ENCODE results near the gene LIMA1.
"Not testable (repeated sequence)": the region's sequence is repeated elsewhere in the genome, so short reads cannot be mapped to it uniquely, and the experiment has no call there.

LIMA1 gene

DNA sequence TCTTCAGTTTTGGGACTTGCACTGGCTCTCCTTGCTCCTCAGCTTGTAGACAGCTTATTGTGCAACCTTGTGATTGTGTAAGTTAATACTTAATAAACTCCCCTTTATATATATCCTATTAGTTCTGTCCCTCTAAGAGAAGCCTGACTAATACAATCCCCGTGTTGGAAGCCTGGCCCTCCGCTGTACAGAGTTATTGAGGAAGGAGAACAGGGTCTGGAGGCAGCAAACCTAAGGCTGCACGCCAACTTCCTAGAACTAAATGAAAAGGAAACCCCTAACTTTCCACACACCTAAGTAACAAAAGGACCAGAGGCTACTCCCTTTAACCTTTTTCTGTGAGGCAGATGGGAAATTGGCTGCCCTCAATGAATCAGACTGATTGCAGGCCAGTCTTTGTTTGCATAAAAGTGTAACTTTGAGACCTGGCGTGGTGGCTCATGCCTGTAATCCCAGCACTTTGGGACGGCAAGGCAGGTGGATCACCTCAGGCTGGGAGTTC lies 42.6 kb upstream of the LIMA1 start:
- Histone ChIP-seq H3K9ac (ENCODE audit: low read length) (no peak overlapping the region), H3F3A (ENCODE audit: insufficient read depth) (no peaks in the 10 kb centered on the region), H3K79me2 (ENCODE audit: insufficient read depth, low read length) (no peaks in the 10 kb centered on the region), H3K4me3 (ENCODE audit: insufficient read depth, low read length, poor library complexity, severe bottlenecking) (no peak overlapping the region), H3K27ac (ENCODE audit: low read depth, low read length) (no peak overlapping the region), H3K9me2 (replicated peaks; ENCODE audit: insufficient read depth, low read length) (no peaks in the 10 kb centered on the region), H4K20me1 (ENCODE audit: low read depth, low read length) (no peaks in the 10 kb centered on the region), H3K36me3 (ENCODE audit: low read length) (no peaks in the 10 kb centered on the region), H3K27me3 (ENCODE audit: low read length) (no peaks in the 10 kb centered on the region), H2AFZ (ENCODE audit: low read depth, low read length, severe bottlenecking) (no peak overlapping the region), H3K9me3 (ENCODE audit: insufficient read depth, low read length) (no peaks in the 10 kb centered on the region), H3K4me2 (ENCODE audit: low read depth, low read length, poor library complexity, severe bottlenecking) (no peak overlapping the region)
- TF ChIP-seq, protein P1, sequence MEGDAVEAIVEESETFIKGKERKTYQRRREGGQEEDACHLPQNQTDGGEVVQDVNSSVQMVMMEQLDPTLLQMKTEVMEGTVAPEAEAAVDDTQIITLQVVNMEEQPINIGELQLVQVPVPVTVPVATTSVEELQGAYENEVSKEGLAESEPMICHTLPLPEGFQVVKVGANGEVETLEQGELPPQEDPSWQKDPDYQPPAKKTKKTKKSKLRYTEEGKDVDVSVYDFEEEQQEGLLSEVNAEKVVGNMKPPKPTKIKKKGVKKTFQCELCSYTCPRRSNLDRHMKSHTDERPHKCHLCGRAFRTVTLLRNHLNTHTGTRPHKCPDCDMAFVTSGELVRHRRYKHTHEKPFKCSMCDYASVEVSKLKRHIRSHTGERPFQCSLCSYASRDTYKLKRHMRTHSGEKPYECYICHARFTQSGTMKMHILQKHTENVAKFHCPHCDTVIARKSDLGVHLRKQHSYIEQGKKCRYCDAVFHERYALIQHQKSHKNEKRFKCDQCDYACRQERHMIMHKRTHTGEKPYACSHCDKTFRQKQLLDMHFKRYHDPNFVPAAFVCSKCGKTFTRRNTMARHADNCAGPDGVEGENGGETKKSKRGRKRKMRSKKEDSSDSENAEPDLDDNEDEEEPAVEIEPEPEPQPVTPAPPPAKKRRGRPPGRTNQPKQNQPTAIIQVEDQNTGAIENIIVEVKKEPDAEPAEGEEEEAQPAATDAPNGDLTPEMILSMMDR (IDR thresholded peaks at IDR 0.05; ENCODE audit: insufficient read depth, low read length, poor library complexity, severe bottlenecking) = no peak
- TF ChIP-seq EZH2phosphoT487 (conservative IDR thresholded peaks at IDR 0.05; ENCODE audit: low read length) = no peak

DNA sequence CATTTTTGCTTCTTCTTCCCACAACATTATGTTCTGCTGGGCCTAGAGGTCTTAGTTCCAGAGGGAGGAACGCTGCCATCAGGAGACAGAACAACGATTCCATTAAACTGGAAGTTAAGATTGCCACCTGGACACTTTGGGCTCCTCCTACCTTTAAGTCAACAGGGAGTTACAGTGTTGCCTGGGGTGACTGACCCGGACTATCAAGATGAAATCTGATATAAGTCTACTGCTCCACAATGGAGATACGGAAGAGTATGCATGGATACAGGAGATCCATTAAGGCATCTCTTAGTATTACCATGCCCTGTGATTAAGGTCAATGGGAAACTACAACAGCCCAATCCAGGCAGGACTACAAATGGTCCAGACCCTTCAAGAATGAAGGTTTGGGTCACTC lies 41.5 kb upstream of the LIMA1 start:
- not testable (repeated sequence) for H3F3A ChIP-seq (ENCODE audit: insufficient read depth); H3K4me3 ChIP-seq (ENCODE audit: insufficient read depth, low read length, poor library complexity, severe bottlenecking); H3K9me3 ChIP-seq (ENCODE audit: insufficient read depth, low read length); H3K27ac ChIP-seq (ENCODE audit: low read depth, low read length); H3K9me2 ChIP-seq (replicated peaks; ENCODE audit: insufficient read depth, low read length); H3K36me3 ChIP-seq (ENCODE audit: low read length); H4K20me1 ChIP-seq (ENCODE audit: low read depth, low read length); H3K79me2 ChIP-seq (ENCODE audit: insufficient read depth, low read length); H3K4me2 ChIP-seq (ENCODE audit: low read depth, low read length, poor library complexity, severe bottlenecking); H3K9ac ChIP-seq (ENCODE audit: low read length); H3K27me3 ChIP-seq (ENCODE audit: low read length); H2AFZ ChIP-seq (ENCODE audit: low read depth, low read length, severe bottlenecking)

DNA sequence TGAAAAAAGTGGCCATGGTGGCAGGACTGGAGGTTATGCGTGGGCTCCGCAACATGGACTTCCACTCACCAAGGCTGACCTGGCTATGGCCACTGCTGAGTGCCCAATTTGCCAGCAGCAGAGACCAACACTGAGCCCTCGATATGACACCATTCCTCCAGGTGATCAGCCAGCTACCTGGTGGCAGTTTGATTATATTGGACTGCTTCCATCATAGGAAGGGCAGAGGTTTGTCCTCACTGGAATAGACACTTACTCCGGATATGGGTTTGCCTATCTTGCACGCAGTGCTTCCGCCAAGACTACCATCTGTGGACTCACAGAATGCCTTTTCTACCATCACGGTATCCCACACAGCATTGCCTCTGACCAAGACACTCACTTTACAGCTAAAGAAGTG lies 40.8 kb upstream of the LIMA1 start:
- not testable (repeated sequence) for H3K27me3 ChIP-seq (ENCODE audit: low read length); H3K36me3 ChIP-seq (ENCODE audit: low read length); H3F3A ChIP-seq (ENCODE audit: insufficient read depth); H4K20me1 ChIP-seq (ENCODE audit: low read depth, low read length); H3K4me3 ChIP-seq (ENCODE audit: insufficient read depth, low read length, poor library complexity, severe bottlenecking); H2AFZ ChIP-seq (ENCODE audit: low read depth, low read length, severe bottlenecking); H3K27ac ChIP-seq (ENCODE audit: low read depth, low read length); H3K4me2 ChIP-seq (ENCODE audit: low read depth, low read length, poor library complexity, severe bottlenecking); H3K79me2 ChIP-seq (ENCODE audit: insufficient read depth, low read length); H3K9ac ChIP-seq (ENCODE audit: low read length); H3K9me2 ChIP-seq (replicated peaks; ENCODE audit: insufficient read depth, low read length); H3K9me3 ChIP-seq (ENCODE audit: insufficient read depth, low read length)

DNA sequence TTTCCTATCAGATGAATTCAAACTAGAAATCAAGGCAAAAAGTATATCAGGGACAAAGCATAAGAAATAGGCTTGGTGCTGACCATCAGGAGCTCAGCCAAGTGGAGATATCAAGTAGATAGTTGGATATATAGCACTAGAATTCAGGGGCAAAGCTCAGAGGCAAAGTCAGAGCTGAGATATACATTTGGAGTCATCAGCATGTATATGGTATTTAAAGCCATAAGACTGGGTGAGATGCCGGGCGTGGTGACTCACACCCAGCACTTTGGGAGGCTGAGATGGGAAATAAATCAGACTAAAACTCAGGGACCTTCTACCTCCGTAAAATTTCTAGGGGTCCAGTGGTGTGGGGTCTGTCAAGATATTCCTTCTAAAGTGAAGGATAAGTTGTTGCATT lies 38.9 kb upstream of the LIMA1 start:
- Histone ChIP-seq H3K27me3 (ENCODE audit: low read length) (no peaks in the 10 kb centered on the region), H3K36me3 (ENCODE audit: low read length) (no peaks in the 10 kb centered on the region), H3K9ac (ENCODE audit: low read length) (no peak overlapping the region), H3K27ac (ENCODE audit: low read depth, low read length) (no peak overlapping the region), H3K4me3 (ENCODE audit: insufficient read depth, low read length, poor library complexity, severe bottlenecking) (no peak overlapping the region), H3F3A (ENCODE audit: insufficient read depth) (no peaks in the 10 kb centered on the region), H4K20me1 (ENCODE audit: low read depth, low read length) (no peaks in the 10 kb centered on the region), H3K9me2 (replicated peaks; ENCODE audit: insufficient read depth, low read length) (no peaks in the 10 kb centered on the region), H3K9me3 (ENCODE audit: insufficient read depth, low read length) (no peaks in the 10 kb centered on the region), H2AFZ (ENCODE audit: low read depth, low read length, severe bottlenecking) (no peak overlapping the region), H3K79me2 (ENCODE audit: insufficient read depth, low read length) (no peaks in the 10 kb centered on the region), H3K4me2 (ENCODE audit: low read depth, low read length, poor library complexity, severe bottlenecking) (no peak overlapping the region)
- TF ChIP-seq, protein P1 (IDR thresholded peaks at IDR 0.05; ENCODE audit: insufficient read depth, low read length, poor library complexity, severe bottlenecking) = no peak
- no peak for TF ChIP-seq EZH2phosphoT487 (conservative IDR thresholded peaks at IDR 0.05; ENCODE audit: low read length)
